ENCODE data around the gene ZBTB8OS.
"Not testable (repeated sequence)": the region's sequence is repeated elsewhere in the genome, so short reads cannot be mapped to it uniquely, and the experiment has no call there.

The ZBTB8OS gene

GRCh38 chr1:32683397-32683796 lies 33.0 kb upstream of the ZBTB8OS start:
- Histone ChIP-seq H3K27ac (no peak overlapping the region), H3K36me3 (peaks cover 82 to 94% (median 84%) of the 10 kb centered on the region in 11 experiments)

GRCh38 chr1:32681999-32682398 lies 31.6 kb upstream of the ZBTB8OS start:
- Histone ChIP-seq H3K4me1 (no peaks in the 10 kb centered on the region), H3K9ac (no peak overlapping the region), H3K27ac (no peak overlapping the region), H3K9me3 (replicated peaks in 1 of 11) (no peaks in the 10 kb centered on the region), H3K36me3 (peaks cover 95 to 100% (median 98%) of the 10 kb centered on the region in 11 experiments), H3K4me3 (no peak overlapping the region), H3K27me3 (no peaks in the 10 kb centered on the region), H4K20me1 (peaks cover 0 to 54% (median 25%) of the 10 kb centered on the region in 11 experiments; a peak in 18 of 22 replicates), H3K4me2 (no peak overlapping the region)
- no peak for TF ChIP-seq Cebpa-rat (IDR thresholded peaks at IDR 0.05)

More at GRCh38 chr1:32683397-32683796, 33.0 kb upstream of the ZBTB8OS start:
- H3K27me3 ChIP-seq: no peaks in the 10 kb centered on the region
- H4K20me1 ChIP-seq: peaks cover 0 to 43% (median 11%) of the 10 kb centered on the region in 11 experiments; a peak in 14 of 22 replicates
- no peak overlapping the region for H3K4me3 ChIP-seq
- no peak overlapping the region for H3K4me2 ChIP-seq
- no peaks in the 10 kb centered on the region for H3K9me3 ChIP-seq (replicated peaks in 1 of 11)
- TF ChIP-seq Cebpa-rat (IDR thresholded peaks at IDR 0.05): no peak
- H3K4me1 ChIP-seq: no peaks in the 10 kb centered on the region
- no peak overlapping the region for H3K9ac ChIP-seq

- H4K20me1 ChIP-seq: peaks cover 0 to 58% (median 27%) of the 10 kb centered on the region in 11 experiments; a peak in 18 of 22 replicates
- no peak overlapping the region for H3K4me2 ChIP-seq
- no peak for TF ChIP-seq Cebpa-rat (IDR thresholded peaks at IDR 0.05)
- H3K27ac ChIP-seq: no peak overlapping the region
- no peak overlapping the region for H3K4me3 ChIP-seq
- H3K9ac ChIP-seq: no peak overlapping the region
- no peaks in the 10 kb centered on the region for H3K9me3 ChIP-seq (replicated peaks in 1 of 11)
- no peaks in the 10 kb centered on the region for H3K27me3 ChIP-seq
- H3K36me3 ChIP-seq: peaks cover 95 to 100% (median 98%) of the 10 kb centered on the region in 11 experiments
- no peaks in the 10 kb centered on the region for H3K4me1 ChIP-seq
Observed at GRCh38 chr1:32681509-32681908, 31.2 kb upstream of the ZBTB8OS start.

- Histone ChIP-seq H3K4me3 (no peak overlapping the region), H3K4me1 (no peaks in the 10 kb centered on the region), H3K36me3 (peaks cover 95 to 100% (median 98%) of the 10 kb centered on the region in 11 experiments), H3K27ac (no peak overlapping the region), H3K9me3 (replicated peaks in 1 of 11) (no peaks in the 10 kb centered on the region), H3K4me2 (no peak overlapping the region), H4K20me1 (peaks cover 3 to 66% (median 36%) of the 10 kb centered on the region in 11 experiments; a peak in 19 of 22 replicates), H3K9ac (no peak overlapping the region), H3K27me3 (no peaks in the 10 kb centered on the region)
- TF ChIP-seq Cebpa-rat (IDR thresholded peaks at IDR 0.05): no peak
Observed at GRCh38 chr1:32680642-32681041, 30.3 kb upstream of the ZBTB8OS start.

GRCh38 chr1:32679993-32680392 lies 29.6 kb upstream of the ZBTB8OS start:
- H3K9ac ChIP-seq; H3K4me2 ChIP-seq; H3K9me3 ChIP-seq (replicated peaks in 1 of 11); H3K4me1 ChIP-seq; H3K4me3 ChIP-seq; H3K27ac ChIP-seq; H3K27me3 ChIP-seq: not testable (repeated sequence)
- Histone ChIP-seq H3K36me3 (peaks cover 95 to 100% (median 98%) of the 10 kb centered on the region in 11 experiments), H4K20me1 (peaks cover 3 to 63% (median 37%) of the 10 kb centered on the region in 11 experiments; a peak in 19 of 22 replicates)

- Histone ChIP-seq H3K27me3 (no peaks in the 10 kb centered on the region), H3K4me1 (no peaks in the 10 kb centered on the region; a peak in 1 of 20 replicates), H4K20me1 (peaks cover 3 to 69% (median 47%) of the 10 kb centered on the region in 11 experiments; a peak in 19 of 22 replicates), H3K4me2 (no peak overlapping the region), H3K36me3 (peaks cover 95 to 100% (median 98%) of the 10 kb centered on the region in 11 experiments), H3K9ac (no peak overlapping the region), H3K27ac (no peak overlapping the region), H3K4me3 (no peak overlapping the region), H3K9me3 (replicated peaks in 1 of 11) (no peaks in the 10 kb centered on the region)
- no peak for TF ChIP-seq Cebpa-rat (IDR thresholded peaks at IDR 0.05)
Observed at GRCh38 chr1:32676945-32677344, 26.6 kb upstream of the ZBTB8OS start.

- H3K4me3 ChIP-seq; H3K9me3 ChIP-seq (replicated peaks in 1 of 11); H3K27ac ChIP-seq; H3K27me3 ChIP-seq; H3K4me1 ChIP-seq; H3K4me2 ChIP-seq; H3K9ac ChIP-seq: not testable (repeated sequence)
- Histone ChIP-seq H4K20me1 (peaks cover 44 to 96% (median 82%) of the 10 kb centered on the region in 11 experiments; a peak in 20 of 22 replicates), H3K36me3 (peaks cover 100% of the 10 kb centered on the region in 11 experiments)
Observed at GRCh38 chr1:32668716-32669115, 18.4 kb upstream of the ZBTB8OS start.

- Histone ChIP-seq H3K9ac (peak overlapping the region in 1 of 11 experiments; percentile 17; a peak in 1 of 22 replicates), H3K4me3 (no peak overlapping the region), H3K27ac (no peak overlapping the region), H4K20me1 (peaks cover 48 to 100% (median 94%) of the 10 kb centered on the region in 11 experiments; a peak in 20 of 22 replicates), H3K4me2 (no peak overlapping the region), H3K4me1 (no peaks in the 10 kb centered on the region), H3K27me3 (no peaks in the 10 kb centered on the region), H3K9me3 (replicated peaks in 1 of 11) (no peaks in the 10 kb centered on the region), H3K36me3 (peaks cover 100% of the 10 kb centered on the region in 11 experiments)
- TF ChIP-seq Cebpa-rat (IDR thresholded peaks at IDR 0.05): no peak
Observed at GRCh38 chr1:32666901-32667566, 16.7 kb upstream of the ZBTB8OS start.

- Histone ChIP-seq H3K27me3 (no peaks in the 10 kb centered on the region), H4K20me1 (peaks cover 53 to 100% (median 94%) of the 10 kb centered on the region in 11 experiments; a peak in 20 of 22 replicates), H3K27ac (no peak overlapping the region), H3K4me1 (no peaks in the 10 kb centered on the region), H3K4me2 (no peak overlapping the region), H3K36me3 (peaks cover 100% of the 10 kb centered on the region in 11 experiments), H3K9ac (no peak overlapping the region), H3K4me3 (no peak overlapping the region), H3K9me3 (replicated peaks in 1 of 11) (no peaks in the 10 kb centered on the region)
- TF ChIP-seq Cebpa-rat (IDR thresholded peaks at IDR 0.05): no peak
Observed at GRCh38 chr1:32665915-32666314, 15.6 kb upstream of the ZBTB8OS start.

Data from BLaER1 treated with 17β-estradiol and CSF1 and Interleukin-3, amounts not matched to agents 10 nM and 100 nM (cell line).